PC-9 (cell line): Measurements from ENCODE around the gene IER5L.

Experiments used
- EZH2 ChIP-seq: fragments of 200-600 bp; sonication (generic); IDR thresholded peaks from 2 replicates; pipeline ENCODE4 v1.8.0; 2017; ENCODE audit warnings: antibody characterized with exemption, low read depth
- TF ChIP-seq, protein P1 (sequence below): fragments of 200-600 bp; sonication (generic); conservative IDR thresholded peaks from 2 replicates; pipeline ENCODE4 v1.6.1; 2017; ENCODE audit warnings: mixed run types, antibody characterized with exemption, mild to moderate bottlenecking, moderate library complexity

DNA sequence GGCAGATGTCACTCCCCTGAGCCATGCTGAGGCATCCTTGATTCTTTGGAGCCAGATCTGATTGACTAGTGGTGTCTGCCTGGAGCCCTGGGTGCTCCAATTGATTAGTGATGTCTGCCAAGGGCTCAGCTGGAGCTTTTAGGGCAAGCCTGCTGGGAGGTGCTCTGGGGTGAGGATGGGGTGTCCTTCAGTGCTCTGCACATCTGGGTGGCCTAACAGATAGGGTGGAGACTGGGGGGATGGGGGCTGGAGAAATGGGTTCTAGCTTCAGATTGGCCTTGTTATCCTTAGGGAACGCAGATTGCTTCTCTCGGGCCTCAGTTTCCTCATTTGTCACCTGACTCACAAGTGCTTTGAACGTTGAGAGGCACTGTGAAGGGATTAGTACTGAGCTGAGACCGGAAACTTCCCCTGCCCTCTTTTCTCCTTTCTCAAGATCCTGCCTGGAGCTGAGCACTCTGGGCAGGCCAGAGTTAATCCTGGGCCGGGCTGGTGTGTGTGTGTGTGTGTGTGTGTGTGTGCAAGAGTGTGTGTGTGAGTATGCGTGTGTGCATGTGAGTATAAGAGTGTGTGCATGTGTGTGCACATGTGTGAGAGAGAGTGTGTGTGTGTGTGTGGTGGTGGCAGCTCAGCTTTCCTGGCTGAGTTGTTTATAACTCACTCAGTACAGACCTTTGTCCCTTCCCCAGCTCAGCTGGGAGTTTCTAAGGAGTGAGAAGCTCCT, 5.6 kb upstream of the IER5L start:
- TF ChIP-seq, protein P1, sequence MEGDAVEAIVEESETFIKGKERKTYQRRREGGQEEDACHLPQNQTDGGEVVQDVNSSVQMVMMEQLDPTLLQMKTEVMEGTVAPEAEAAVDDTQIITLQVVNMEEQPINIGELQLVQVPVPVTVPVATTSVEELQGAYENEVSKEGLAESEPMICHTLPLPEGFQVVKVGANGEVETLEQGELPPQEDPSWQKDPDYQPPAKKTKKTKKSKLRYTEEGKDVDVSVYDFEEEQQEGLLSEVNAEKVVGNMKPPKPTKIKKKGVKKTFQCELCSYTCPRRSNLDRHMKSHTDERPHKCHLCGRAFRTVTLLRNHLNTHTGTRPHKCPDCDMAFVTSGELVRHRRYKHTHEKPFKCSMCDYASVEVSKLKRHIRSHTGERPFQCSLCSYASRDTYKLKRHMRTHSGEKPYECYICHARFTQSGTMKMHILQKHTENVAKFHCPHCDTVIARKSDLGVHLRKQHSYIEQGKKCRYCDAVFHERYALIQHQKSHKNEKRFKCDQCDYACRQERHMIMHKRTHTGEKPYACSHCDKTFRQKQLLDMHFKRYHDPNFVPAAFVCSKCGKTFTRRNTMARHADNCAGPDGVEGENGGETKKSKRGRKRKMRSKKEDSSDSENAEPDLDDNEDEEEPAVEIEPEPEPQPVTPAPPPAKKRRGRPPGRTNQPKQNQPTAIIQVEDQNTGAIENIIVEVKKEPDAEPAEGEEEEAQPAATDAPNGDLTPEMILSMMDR, result no peak
- TF ChIP-seq EZH2, result no peak
